Body of pancreas (tissue), 4 donors: ENCODE results near the gene OSTC. TPM values are rescaled to one million over a fixed set of nuclear protein-coding genes. Genes with fewer than 3 reads are reported as not detected.
A peak's percentile ranks its signal among the peaks of the same experiment; 100 is the strongest.

Experiments used
- ATAC-seq: fragments of 150-250 bp; one replicate; pipeline ENCODE4 v1.9.1; 2016
- DNase-seq, 4 donors: peaks; one replicate each; pipeline ENCODE4 v3.0.0-alpha.2; 2019
- H3K27ac ChIP-seq, 4 donors: fragments of 200-600 bp; sonication (generic); 1 replicate in 3 of 4; 2 replicates in 1 of 4; pipeline versions ENCODE4 v1.5.1 to v1.6.1; 2016 to 2019; ENCODE audit warnings: mild to moderate bottlenecking in 1 of 4, mixed read lengths in 1 of 4, moderate library complexity in 1 of 4
- H3K27me3 ChIP-seq, 2 donors: fragments of 200-600 bp; sonication (generic); one replicate each; pipeline ENCODE4 v1.6.0; 2016; ENCODE audit warnings: mild to moderate bottlenecking in 1 of 2
- H3K36me3 ChIP-seq, 2 donors: fragments of 200-600 bp; sonication (generic); replicated peaks in 1 of 2; 2 replicates each; pipeline ENCODE4 v1.5.1; 2016; ENCODE audit warnings: low read depth in 2 of 2; ENCODE audit not compliant: insufficient read depth in 1 of 2
- H3K4me1 ChIP-seq: fragments of 200-600 bp; sonication (generic); one replicate; pipeline ENCODE4 v1.6.0; 2016
- H3K4me3 ChIP-seq, 2 donors: fragments of 200-600 bp; sonication (generic); 1 replicate in 1 of 2; 2 replicates in 1 of 2; pipeline ENCODE4 v1.5.1; 2016 to 2019
- H3K9me3 ChIP-seq, 3 donors: fragments of 200-600 bp; sonication (generic); 1 replicate in 2 of 3; 2 replicates in 1 of 3; pipeline ENCODE4 v1.5.1; 2016
- CTCF ChIP-seq, 7 experiments: fragments of 450-650 bp in 4 of 7; fragments of 200-600 bp in 3 of 7; sonication (generic) in 3 of 7; IDR thresholded peaks; one replicate each; pipeline ENCODE4 v1.5.1; 2016 to 2019; ENCODE audit warnings: antibody characterized with exemption in 7 of 7
- POLR2A ChIP-seq, 3 donors: fragments of 450-650 bp; IDR thresholded peaks; one replicate each; pipeline ENCODE4 v1.6.1; 2016; ENCODE audit warnings: antibody characterized with exemption in 3 of 3, mild to moderate bottlenecking in 2 of 3
- WGBS, 2 donors: methylation state at CpG; one replicate each; pipeline ENCODE4 v1.1.5; 2017; 5-methylcytosine and 5-hydroxymethylcytosine counted together
- intact Hi-C: fragments of 100-400 bp; cut with DNase I; formaldehyde crosslinking; loops from one replicate; pipeline ENCODE4 v1.15.1; 2023
- total RNA-seq, 2 donors: library from RNA; depleted of rRNA; stranded (reverse); fragments of >200 nt; gene quantifications; one replicate each; pipeline ENCODE4 v1.1.0, GENCODE V29; 2016

OSTC gene
- total RNA-seq = 100 to 1,000 TPM in 1 of 2 donors, 10 to 100 TPM in 1; 35.6 to 308 TPM

GRCh38 chr4:108650212-108651013, at the start of gene OSTC:
Gene OSTC (plus strand): TSS chr4:108650599. CDS start chr4:108650656, 57 bp downstream.
- Histone ChIP-seq H3K4me3 (peak within 1 kb of the TSS; percentile 66 to 99), H3K36me3 (no peaks in the 10 kb centered on the region), H3K9me3 (no peaks in the 10 kb centered on the region), H3K27me3 (no peaks in the 10 kb centered on the region), H3K4me1 (peaks cover 30% of the 10 kb centered on the region), H3K27ac (peak within 1 kb of the TSS; percentile 63 to 96 (median 87))
- WGBS, 2 donors = 0 to 1% methylated on average over 42 to 45 of the region's 45 CpGs
- TF ChIP-seq CTCF (IDR thresholded peaks at IDR 0.05) (peak in 2 of 7 experiments; percentile 4 to 9), POLR2A (IDR thresholded peaks at IDR 0.05) (peak; percentile 29 to 85 (median 84))
- peak; percentile 96 to 97 (median 96) for DNase-seq
- ATAC-seq = peak; percentile 98
- intact Hi-C loops = no loop called here

- H3K9me3 ChIP-seq = no peaks in the 10 kb centered on the region
- no peaks in the 10 kb centered on the region for H3K36me3 ChIP-seq
- no peaks in the 10 kb centered on the region for H3K4me1 ChIP-seq
- DNase-seq (no peak), ATAC-seq (no peak)
- intact Hi-C loops = no loop called here
- TF ChIP-seq POLR2A (IDR thresholded peaks at IDR 0.05) = no peak
- no peak for TF ChIP-seq CTCF (IDR thresholded peaks at IDR 0.05)
- no peak overlapping the region for H3K4me3 ChIP-seq
- no peak overlapping the region for H3K27ac ChIP-seq
- 79 to 89% methylated on average over 3 of the region's 3 CpGs for WGBS, 2 donors
- H3K27me3 ChIP-seq = no peaks in the 10 kb centered on the region
Measured at GRCh38 chr4:108601106-108601505, 49.3 kb upstream of the OSTC start.

- intact Hi-C loops = no loop called here
- Histone ChIP-seq H3K27me3 (no peaks in the 10 kb centered on the region), H3K36me3 (no peaks in the 10 kb centered on the region), H3K4me1 (no peaks in the 10 kb centered on the region), H3K9me3 (no peaks in the 10 kb centered on the region), H3K4me3 (no peak overlapping the region), H3K27ac (no peak overlapping the region)
- DNase-seq (no peak), ATAC-seq (no peak)
- 70 to 95% methylated on average over 1 of the region's 1 CpG for WGBS, 2 donors
- TF ChIP-seq CTCF (IDR thresholded peaks at IDR 0.05) = no peak
- TF ChIP-seq POLR2A (IDR thresholded peaks at IDR 0.05) = no peak
Measured at GRCh38 chr4:108601532-108601931, 48.9 kb upstream of the OSTC start.

- intact Hi-C loops = no loop called here
- Histone ChIP-seq H3K27me3 (no peaks in the 10 kb centered on the region), H3K36me3 (no peaks in the 10 kb centered on the region), H3K27ac (no peak overlapping the region), H3K9me3 (no peaks in the 10 kb centered on the region), H3K4me3 (no peak overlapping the region), H3K4me1 (no peaks in the 10 kb centered on the region)
- WGBS, 2 donors = 73 to 84% methylated on average over 3 of the region's 3 CpGs
- no peak for ATAC-seq
- TF ChIP-seq POLR2A (IDR thresholded peaks at IDR 0.05) (no peak), CTCF (IDR thresholded peaks at IDR 0.05) (no peak)
- DNase-seq = no peak
Measured at GRCh38 chr4:108602163-108602562, 48.2 kb upstream of the OSTC start.
